GM18868 (cell line): Measurements from ENCODE around the gene KCTD1.

Experiments
- ATAC-seq: cut with Tn5 transposase; IDR thresholded peaks from one replicate; pipeline ENCODE4 v1.9.1; 2021; ENCODE audit warnings: mild to moderate bottlenecking, moderate library complexity; ENCODE audit not compliant: unreplicated experiment

Gene KCTD1

GRCh38 chr18:26524504-26525351 lies 23.6 kb downstream of the KCTD1 start:
- no peak for ATAC-seq

- ATAC-seq, result no peak
These were observed 24.4 kb downstream of the KCTD1 start for GRCh38 chr18:26524002-26524401.

- no peak for ATAC-seq
These were observed 26.7 kb downstream of the KCTD1 start for GRCh38 chr18:26521617-26522016.

GRCh38 chr18:26520974-26521373 lies 27.4 kb downstream of the KCTD1 start:
- ATAC-seq, result no peak

- no peak for ATAC-seq
These were observed 29.2 kb downstream of the KCTD1 start for GRCh38 chr18:26519114-26519513.

GRCh38 chr18:26516964-26517363 lies 31.4 kb downstream of the KCTD1 start:
- ATAC-seq, result no peak

GRCh38 chr18:26515643-26516487 lies 32.5 kb downstream of the KCTD1 start:
- no peak for ATAC-seq

- no peak for ATAC-seq
These were observed 36.8 kb downstream of the KCTD1 start for GRCh38 chr18:26511339-26512071.

GRCh38 chr18:26510337-26510736 lies 38.0 kb downstream of the KCTD1 start:
- ATAC-seq, result no peak

- no peak for ATAC-seq
These were observed 42.3 kb downstream of the KCTD1 start for GRCh38 chr18:26506012-26506411.

GRCh38 chr18:26504831-26505230 lies 43.5 kb downstream of the KCTD1 start:
- ATAC-seq, result no peak

- no peak for ATAC-seq
These were observed 45.0 kb downstream of the KCTD1 start for GRCh38 chr18:26503382-26503781.

- ATAC-seq, result no peak
These were observed 45.5 kb downstream of the KCTD1 start for GRCh38 chr18:26502823-26503222.

- ATAC-seq, result no peak
These were observed 50.5 kb downstream of the KCTD1 start for GRCh38 chr18:26497866-26498265.

GRCh38 chr18:26496528-26496927 lies 51.8 kb downstream of the KCTD1 start:
- no peak for ATAC-seq

- no peak for ATAC-seq
These were observed 53.1 kb downstream of the KCTD1 start for GRCh38 chr18:26495287-26495686.

- ATAC-seq, result no peak
These were observed 55.3 kb downstream of the KCTD1 start for GRCh38 chr18:26493021-26493420.

GRCh38 chr18:26491194-26491816 lies 57.0 kb downstream of the KCTD1 start:
- ATAC-seq, result no peak

- ATAC-seq, result no peak
These were observed 58.5 kb downstream of the KCTD1 start for GRCh38 chr18:26489881-26490280.

- no peak for ATAC-seq
These were observed 59.2 kb downstream of the KCTD1 start for GRCh38 chr18:26489191-26489590.
